HG02763 (cell line): ENCODE data around the gene AATK.
"Not testable (repeated sequence)": the region's sequence is repeated elsewhere in the genome, so short reads cannot be mapped to it uniquely, and the experiment has no call there.

Source experiments
- ATAC-seq: cut with Tn5 transposase; IDR thresholded peaks from one replicate; pipeline ENCODE4 v1.9.1; 2021; ENCODE audit warnings: mild to moderate bottlenecking, moderate library complexity; ENCODE audit not compliant: unreplicated experiment

Gene AATK

GRCh38 chr17:81094509-81095382 is 71.3 kb downstream of the AATK start:
- ATAC-seq = no peak

GRCh38 chr17:81093619-81094508 is 72.2 kb downstream of the AATK start:
- ATAC-seq = no peak

GRCh38 chr17:81092518-81093095 is 73.4 kb downstream of the AATK start:
- no peak for ATAC-seq

GRCh38 chr17:81091774-81092517 is 74.1 kb downstream of the AATK start:
- no peak for ATAC-seq

- no peak for ATAC-seq
These were observed 74.9 kb downstream of the AATK start for GRCh38 chr17:81091154-81091553.

- no peak for ATAC-seq
These were observed 75.5 kb downstream of the AATK start for GRCh38 chr17:81090361-81091136.

GRCh38 chr17:81086789-81087551 is 79.1 kb downstream of the AATK start:
- no peak for ATAC-seq

GRCh38 chr17:81085420-81085911 is 80.6 kb downstream of the AATK start:
- no peak for ATAC-seq

GRCh38 chr17:81084680-81085419 is 81.2 kb downstream of the AATK start:
- no peak for ATAC-seq

- ATAC-seq = no peak
These were observed 82.8 kb downstream of the AATK start for GRCh38 chr17:81083125-81083765.

- no peak for ATAC-seq
These were observed 83.6 kb downstream of the AATK start for GRCh38 chr17:81082177-81083073.

- no peak for ATAC-seq
These were observed 84.5 kb downstream of the AATK start for GRCh38 chr17:81081222-81082176.

- ATAC-seq = no peak
These were observed 86.0 kb downstream of the AATK start for GRCh38 chr17:81080019-81080418.

- not testable (repeated sequence) for ATAC-seq
These were observed 87.8 kb downstream of the AATK start for GRCh38 chr17:81078026-81078913.
